ENCODE measurements around the gene CDC42SE2. TPM values are rescaled to one million over a fixed set of nuclear protein-coding genes. Genes with fewer than 3 reads are reported as not detected.

Gene CDC42SE2
- total RNA-seq, 1 donor: 45.6 TPM

DNA sequence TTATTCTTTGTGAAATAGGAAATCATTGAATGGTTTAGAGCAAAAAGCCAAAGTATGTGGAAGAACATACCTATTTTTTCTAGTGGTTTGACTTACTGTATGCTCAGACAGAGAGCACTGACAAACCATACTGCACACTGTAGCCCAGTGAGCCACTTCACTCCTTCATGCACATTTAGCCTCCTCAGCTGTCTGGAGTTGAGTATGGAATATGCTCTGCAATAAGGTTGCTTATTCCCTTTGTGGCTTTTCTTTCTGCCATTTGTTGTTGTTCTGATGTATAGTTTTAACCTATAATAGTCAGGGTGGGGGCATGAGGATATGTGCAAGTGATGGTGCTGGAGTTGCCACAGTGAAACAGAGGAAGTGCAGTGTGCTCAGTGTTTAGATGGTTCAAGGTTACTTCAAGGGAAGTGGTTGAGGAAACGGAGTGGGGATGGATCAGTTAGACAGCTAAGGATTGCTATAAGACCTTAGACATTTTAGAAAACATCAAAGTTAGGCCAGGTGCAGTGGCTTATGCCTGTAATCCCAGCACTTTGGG lies 100.7 kb downstream of the CDC42SE2 start:
- TF ChIP-seq, protein P1, sequence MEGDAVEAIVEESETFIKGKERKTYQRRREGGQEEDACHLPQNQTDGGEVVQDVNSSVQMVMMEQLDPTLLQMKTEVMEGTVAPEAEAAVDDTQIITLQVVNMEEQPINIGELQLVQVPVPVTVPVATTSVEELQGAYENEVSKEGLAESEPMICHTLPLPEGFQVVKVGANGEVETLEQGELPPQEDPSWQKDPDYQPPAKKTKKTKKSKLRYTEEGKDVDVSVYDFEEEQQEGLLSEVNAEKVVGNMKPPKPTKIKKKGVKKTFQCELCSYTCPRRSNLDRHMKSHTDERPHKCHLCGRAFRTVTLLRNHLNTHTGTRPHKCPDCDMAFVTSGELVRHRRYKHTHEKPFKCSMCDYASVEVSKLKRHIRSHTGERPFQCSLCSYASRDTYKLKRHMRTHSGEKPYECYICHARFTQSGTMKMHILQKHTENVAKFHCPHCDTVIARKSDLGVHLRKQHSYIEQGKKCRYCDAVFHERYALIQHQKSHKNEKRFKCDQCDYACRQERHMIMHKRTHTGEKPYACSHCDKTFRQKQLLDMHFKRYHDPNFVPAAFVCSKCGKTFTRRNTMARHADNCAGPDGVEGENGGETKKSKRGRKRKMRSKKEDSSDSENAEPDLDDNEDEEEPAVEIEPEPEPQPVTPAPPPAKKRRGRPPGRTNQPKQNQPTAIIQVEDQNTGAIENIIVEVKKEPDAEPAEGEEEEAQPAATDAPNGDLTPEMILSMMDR (IDR thresholded peaks at IDR 0.05; ENCODE audit: insufficient read depth, low read length): no peak
- no peak overlapping the region for H3K4me3 ChIP-seq (ENCODE audit: low read depth, low read length)
- DNase-seq (ENCODE audit: low read depth): no peak

DNA sequence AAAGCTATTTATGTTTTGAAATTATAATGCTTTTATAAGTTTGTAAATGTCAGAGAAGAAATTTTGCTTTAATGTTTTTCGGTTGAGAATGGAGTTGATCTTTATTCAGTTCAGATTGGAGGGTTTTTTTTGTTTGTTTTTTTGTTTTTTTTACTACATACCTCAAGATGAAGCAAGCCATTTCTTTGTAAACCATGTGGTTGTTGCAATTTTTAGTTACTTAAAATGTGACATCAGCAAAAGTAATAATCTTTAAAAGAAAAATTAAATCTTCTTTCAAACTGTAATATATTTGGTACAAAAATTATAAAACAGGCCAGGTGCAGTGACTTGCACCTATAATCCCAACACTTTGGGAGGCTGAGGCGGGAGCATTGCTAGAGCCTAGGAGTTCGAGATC lies 102.6 kb downstream of the CDC42SE2 start:
- no peak for DNase-seq (ENCODE audit: low read depth)
- no peak overlapping the region for H3K4me3 ChIP-seq (ENCODE audit: low read depth, low read length)
- TF ChIP-seq, protein P1 (IDR thresholded peaks at IDR 0.05; ENCODE audit: insufficient read depth, low read length): no peak

DNA sequence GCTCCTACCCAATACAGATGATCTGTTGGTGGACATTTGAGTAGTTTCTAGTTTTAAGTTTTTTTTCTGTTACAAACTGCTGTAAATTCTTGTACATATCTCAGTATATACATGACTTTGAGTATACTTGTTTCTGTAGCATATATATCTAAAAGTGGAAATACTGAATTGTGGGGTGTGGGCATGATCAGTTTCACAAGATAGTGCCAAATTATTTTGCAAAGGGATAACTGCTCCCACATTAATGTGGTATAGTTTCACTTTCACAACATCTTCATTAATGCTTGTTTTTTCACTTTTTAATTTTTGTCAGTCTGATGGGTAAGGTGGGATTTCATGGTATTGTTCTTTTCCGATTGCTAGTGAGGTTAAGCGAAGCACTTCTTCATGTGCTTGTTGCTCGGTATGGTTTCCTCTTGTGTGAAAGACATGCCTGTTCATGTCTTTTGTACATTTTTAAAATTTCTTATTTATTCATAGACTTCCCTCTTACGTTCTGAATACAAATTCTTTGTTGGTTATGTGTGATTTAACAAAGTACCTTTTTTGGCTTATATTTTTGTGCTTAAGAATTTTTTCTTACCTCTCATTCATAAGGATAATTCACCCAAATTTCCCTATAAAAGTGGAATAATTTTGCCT lies 103.5 kb downstream of the CDC42SE2 start:
- no peak for DNase-seq (ENCODE audit: low read depth)
- H3K4me3 ChIP-seq (ENCODE audit: low read depth, low read length): no peak overlapping the region
- TF ChIP-seq, protein P1 (IDR thresholded peaks at IDR 0.05; ENCODE audit: insufficient read depth, low read length): no peak

DNA sequence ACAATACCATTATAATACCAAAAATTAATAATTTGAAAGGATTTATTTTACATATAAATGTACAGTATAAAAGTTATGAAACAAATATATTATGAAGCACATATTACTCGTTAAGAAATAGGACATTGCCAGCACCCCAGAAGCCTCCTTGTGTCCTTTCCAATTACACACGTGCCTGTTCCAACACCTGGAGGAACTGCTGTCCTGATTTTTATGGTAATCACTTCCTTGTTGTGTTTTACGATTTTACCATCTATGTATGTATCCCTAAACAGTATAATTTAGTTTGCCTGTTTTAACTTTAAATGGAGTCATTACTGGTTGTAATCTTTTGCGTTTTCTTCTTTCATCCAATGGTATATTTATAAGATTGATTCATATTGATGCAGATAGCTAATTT lies 105.0 kb downstream of the CDC42SE2 start:
- H3K4me3 ChIP-seq (ENCODE audit: low read depth, low read length): no peak overlapping the region
- TF ChIP-seq, protein P1 (IDR thresholded peaks at IDR 0.05; ENCODE audit: insufficient read depth, low read length): no peak
- DNase-seq (ENCODE audit: low read depth): no peak

DNA sequence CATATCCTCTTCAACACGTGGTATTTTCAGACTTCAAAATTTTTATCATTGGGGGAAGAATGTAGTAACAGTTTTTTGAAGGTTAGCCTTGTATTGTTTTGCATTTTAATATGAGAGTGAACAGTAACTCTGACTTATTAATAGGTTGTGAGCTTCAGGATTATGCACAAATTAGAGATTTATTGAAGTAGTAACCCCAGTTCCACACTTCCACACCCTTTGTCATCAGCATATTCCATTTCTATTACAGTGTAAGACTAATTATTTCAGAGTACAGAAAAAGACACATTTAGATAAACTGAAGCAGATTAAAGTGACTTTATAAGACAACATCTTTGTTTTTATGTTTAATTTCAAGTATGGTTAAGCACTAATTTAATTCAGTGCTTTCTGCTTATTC lies 105.7 kb downstream of the CDC42SE2 start:
- DNase-seq (ENCODE audit: low read depth): no peak
- TF ChIP-seq, protein P1 (IDR thresholded peaks at IDR 0.05; ENCODE audit: insufficient read depth, low read length): no peak
- no peak overlapping the region for H3K4me3 ChIP-seq (ENCODE audit: low read depth, low read length)

DNA sequence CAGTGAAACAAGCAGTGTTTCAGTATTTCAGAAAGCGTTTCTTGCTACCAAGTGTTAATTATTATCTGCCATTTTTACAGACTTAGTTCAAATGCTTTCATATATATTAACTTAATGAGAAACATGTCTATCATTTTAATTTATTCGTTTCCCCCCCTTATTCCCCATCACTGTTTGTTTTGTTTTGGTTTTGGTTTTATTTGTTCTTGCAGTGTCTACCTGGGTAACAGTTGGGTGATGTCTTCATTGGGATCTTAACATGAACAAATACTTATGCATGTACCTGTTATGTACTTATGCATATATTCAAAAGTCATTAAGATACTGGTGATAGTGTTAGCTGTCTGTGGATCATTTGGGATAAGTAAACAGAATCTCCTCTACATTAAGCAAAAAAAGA lies 108.0 kb downstream of the CDC42SE2 start:
- TF ChIP-seq, protein P1 (IDR thresholded peaks at IDR 0.05; ENCODE audit: insufficient read depth, low read length): no peak
- no peak overlapping the region for H3K4me3 ChIP-seq (ENCODE audit: low read depth, low read length)

DNA sequence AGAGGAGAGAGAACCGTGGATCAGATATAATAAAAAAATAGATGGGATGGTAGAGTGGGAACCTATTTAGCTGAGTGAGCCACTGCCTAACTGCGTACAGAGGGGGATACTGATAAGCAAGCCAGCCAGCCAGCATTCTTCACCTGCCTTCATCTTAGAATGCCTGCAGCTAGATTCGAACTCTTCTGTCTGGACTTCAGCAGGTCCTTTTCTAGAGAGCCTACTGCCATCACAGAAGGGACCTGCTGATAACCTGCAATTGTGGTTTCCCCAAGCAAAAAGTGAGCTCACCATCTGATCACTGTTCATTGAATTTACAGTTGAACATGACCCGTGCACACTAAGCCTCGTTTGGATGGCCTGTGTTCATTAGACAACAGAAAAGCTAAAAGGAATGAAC lies 109.4 kb downstream of the CDC42SE2 start:
- DNase-seq (ENCODE audit: low read depth): no peak
- H3K4me3 ChIP-seq (ENCODE audit: low read depth, low read length): no peak overlapping the region
- TF ChIP-seq, protein P1 (IDR thresholded peaks at IDR 0.05; ENCODE audit: insufficient read depth, low read length): no peak

More for the DNA sequence above, 108.0 kb downstream of the CDC42SE2 start:
- no peak for DNase-seq (ENCODE audit: low read depth)
